WI38 (cell line): ENCODE data around the gene NRSN2.
A peak's percentile ranks its signal among the peaks of the same experiment; 100 is the strongest.
"Not testable (repeated sequence)": the region's sequence is repeated elsewhere in the genome, so short reads cannot be mapped to it uniquely, and the experiment has no call there.

ENCODE experiments used
- H3K4me3 ChIP-seq: 2 replicates; pipeline ENCODE4 v1.5.1; 2011; ENCODE audit warnings: low read depth, mild to moderate bottlenecking, control low read depth, low read length
- CTCF ChIP-seq: IDR thresholded peaks from 2 replicates; pipeline ENCODE4 v1.5.1; 2012; ENCODE audit warnings: low read depth, mild to moderate bottlenecking, control low read depth, low read length

The NRSN2 gene

GRCh38 chr20:348972-349841, 2.3 kb downstream of the NRSN2 start:
- no peak for TF ChIP-seq CTCF
- H3K4me3 ChIP-seq: no peak overlapping the region

- no peak for TF ChIP-seq CTCF
- H3K4me3 ChIP-seq: no peak overlapping the region
Measured at GRCh38 chr20:353166-353565, 6.3 kb downstream of the NRSN2 start.

- peak; percentile 84 for TF ChIP-seq CTCF
- no peak overlapping the region for H3K4me3 ChIP-seq
Measured at GRCh38 chr20:354298-354977, 7.5 kb downstream of the NRSN2 start.

- H3K4me3 ChIP-seq: not testable (repeated sequence)
Measured at GRCh38 chr20:356154-356553, 9.2 kb downstream of the NRSN2 start.

GRCh38 chr20:356745-357144, 9.8 kb downstream of the NRSN2 start:
- no peak overlapping the region for H3K4me3 ChIP-seq
- no peak for TF ChIP-seq CTCF

GRCh38 chr20:358891-359555, 12.1 kb downstream of the NRSN2 start:
- no peak overlapping the region for H3K4me3 ChIP-seq
- TF ChIP-seq CTCF: no peak

GRCh38 chr20:361561-361960, 14.7 kb downstream of the NRSN2 start:
- TF ChIP-seq CTCF: no peak

More at GRCh38 chr20:361561-361960, 14.7 kb downstream of the NRSN2 start:
- no peak overlapping the region for H3K4me3 ChIP-seq
